Body of pancreas (tissue), 4 donors: Measurements from ENCODE around the gene OBI1.

Experiments used
- CTCF ChIP-seq, 7 experiments: fragments of 450-650 bp in 4 of 7; fragments of 200-600 bp in 3 of 7; sonication (generic) in 3 of 7; IDR thresholded peaks; one replicate each; pipeline ENCODE4 v1.5.1; 2016 to 2019; ENCODE audit warnings: antibody characterized with exemption in 7 of 7
- POLR2A ChIP-seq, 3 donors: fragments of 450-650 bp; IDR thresholded peaks; one replicate each; pipeline ENCODE4 v1.6.1; 2016; ENCODE audit warnings: antibody characterized with exemption in 3 of 3, mild to moderate bottlenecking in 2 of 3

- TF ChIP-seq CTCF (IDR thresholded peaks at IDR 0.05) (no peak), POLR2A (IDR thresholded peaks at IDR 0.05) (no peak)
Observed at GRCh38 chr13:78674638-78675037, 15.7 kb upstream of the OBI1 start.
